ENCODE results near the gene PLA2G4E.

Gene PLA2G4E

DNA sequence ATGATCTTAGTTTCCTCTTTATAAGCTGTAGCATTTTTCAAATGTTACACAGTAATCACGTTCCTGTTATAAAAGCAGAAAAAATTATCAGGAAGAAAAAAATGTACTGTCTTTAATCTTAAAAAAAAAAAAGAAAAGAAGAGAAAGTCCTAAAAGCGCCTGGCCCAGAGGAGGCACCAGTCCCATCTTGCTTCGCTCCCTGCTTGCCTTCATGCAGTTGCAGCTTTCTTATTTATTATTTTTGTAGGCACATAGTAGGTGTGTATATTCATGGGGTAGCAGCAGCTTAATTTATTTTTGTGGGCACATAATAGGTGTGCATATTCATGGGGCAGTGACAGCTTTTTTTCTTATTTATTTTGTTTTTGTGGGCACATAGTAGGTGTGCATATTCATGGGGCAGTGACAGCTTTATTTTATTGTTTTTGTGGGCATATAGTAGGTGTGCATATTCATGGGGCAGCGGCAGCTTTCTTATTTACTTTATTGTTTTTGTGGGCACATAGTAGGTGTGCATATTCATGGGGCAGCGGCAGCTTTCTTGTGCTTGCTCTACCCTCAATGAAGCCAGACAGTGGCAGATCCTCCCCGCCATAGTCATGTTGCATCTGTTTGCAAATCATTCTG is 43.0 kb downstream of the PLA2G4E start:
- DNase-seq (ENCODE audit: low read depth), result no peak

GRCh38 chr15:41975669-41976068 is 45.2 kb downstream of the PLA2G4E start:
- no peak for DNase-seq (ENCODE audit: low read depth)

DNA sequence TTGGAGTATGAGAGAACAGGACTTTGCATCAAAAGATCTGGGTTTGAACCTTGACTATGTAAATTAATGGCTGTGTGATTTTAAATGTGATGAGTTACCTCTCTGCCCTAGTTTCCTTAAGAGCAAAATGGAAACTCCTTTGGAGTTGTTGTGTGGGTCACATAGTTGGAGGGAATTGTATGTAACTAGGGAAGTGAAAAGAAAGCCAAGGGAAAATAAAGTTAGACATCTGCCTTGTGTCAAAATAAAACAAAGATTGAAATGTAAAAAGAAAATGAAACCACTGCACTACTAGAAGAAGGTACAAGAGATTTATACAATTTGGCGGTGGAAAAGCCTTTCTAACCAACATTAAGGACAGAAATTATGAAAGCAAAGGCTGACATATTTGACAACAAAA is 46.8 kb downstream of the PLA2G4E start:
- no peak for DNase-seq (ENCODE audit: low read depth)

DNA sequence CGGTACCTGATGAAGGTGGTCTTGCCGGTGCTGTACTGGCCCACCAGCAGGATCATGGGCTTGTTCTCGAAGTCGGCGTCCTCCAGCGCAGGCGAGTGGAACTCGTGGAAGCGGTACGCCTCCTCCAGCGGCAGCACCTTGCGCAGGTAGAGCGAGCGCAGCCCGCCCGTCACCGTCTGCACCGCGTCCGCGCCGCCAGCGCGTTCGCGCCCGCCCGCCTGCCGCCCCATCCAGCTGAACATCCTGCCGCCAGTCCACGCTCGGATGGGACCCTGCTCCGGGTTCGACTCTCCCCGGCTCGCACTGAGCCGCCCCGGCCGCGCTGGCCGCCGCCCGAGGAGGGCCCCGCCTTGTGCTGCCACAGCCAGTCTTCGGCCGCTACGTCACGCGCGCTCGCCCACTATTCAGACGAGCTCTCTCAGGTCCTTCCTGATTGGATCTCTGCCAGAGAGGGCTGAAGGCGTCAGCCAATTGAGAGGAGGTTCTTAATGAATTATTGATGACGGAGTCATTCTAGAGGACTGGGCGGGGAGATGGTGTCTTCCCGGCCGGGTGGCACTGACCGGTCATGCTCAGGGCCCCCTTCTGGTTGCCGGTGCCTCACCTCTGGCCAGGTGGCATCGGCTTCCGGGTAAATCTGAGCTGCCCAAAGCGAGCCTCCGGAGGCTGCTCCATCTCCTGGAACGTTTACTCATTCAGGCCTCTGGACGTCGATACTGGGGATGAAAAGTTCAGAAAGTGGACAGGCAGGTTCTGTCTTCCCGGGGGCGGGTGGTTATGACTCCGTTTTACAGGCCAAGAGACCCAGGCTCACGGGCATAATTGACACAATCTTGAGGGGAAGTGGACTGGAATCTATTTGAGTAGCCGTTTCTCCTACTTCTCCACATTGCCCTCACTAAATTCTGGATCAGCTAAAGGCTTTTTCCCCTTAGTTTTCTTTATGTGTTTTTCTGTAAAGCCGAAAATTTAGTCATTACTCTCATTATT is 48.3 kb downstream of the PLA2G4E start, which contains the start of gene EHD4:
Gene EHD4, minus strand, starts transcription at position 305 of the 990 bp plus-strand sequence. Its CDS starts 63 bp downstream, at position 242.
- peak; percentile 100 for DNase-seq (ENCODE audit: low read depth)

DNA sequence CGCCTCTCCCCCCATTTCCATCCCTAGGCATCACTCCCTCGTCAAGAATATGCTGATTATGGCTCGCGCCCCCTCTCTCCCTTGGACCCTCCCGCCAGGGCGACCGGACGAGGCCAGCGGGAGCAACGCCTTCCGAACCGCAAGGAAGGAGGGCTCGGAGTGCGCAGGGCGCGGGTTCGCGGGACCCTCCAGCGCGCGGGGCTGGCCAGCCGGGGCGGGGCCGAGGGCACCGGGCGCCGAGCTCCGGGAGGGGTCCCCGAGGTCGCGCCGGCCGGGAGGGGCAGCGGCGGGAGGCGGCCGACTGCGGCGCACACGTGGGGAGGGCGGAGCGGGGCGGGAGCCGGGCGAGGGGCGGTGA is 49.0 kb downstream of the PLA2G4E start:
- DNase-seq (ENCODE audit: low read depth), result no peak

DNA sequence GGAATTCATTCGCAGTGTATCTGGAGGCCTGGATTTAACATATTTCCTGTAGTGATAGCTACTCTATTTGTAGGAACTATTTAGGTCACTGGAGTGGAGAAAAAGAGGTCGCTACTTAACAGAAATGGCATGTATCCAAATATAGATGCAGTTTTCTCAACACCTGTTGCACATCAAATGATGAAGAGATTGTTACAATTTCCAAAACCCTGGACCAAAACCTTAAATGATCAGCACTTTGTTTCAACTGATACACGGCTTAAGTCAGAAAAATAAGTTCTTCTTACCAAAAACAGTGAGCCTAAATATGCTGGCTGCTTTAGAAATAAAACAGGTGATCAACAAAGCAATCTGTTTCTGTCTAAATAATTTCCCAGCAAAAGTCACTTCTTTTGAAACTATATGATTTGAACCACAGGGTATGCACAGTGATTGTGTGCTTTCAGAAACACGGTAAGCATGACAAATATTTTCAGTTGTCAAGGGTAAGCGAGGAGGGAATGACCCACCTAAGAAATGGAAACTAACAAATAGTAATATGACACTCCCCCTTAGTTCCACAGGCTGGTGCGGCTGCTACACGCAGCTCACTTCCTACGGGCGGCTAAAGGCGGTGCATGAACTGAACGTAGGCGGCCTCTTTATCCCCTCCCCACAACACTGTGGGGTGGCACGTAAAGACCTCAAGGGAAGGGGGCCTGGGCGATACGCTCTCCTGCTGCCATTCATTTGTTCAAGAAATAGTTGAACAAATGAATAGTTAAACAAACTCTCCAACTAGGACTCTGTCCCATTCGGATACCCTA is 49.5 kb downstream of the PLA2G4E start:
- peak; percentile 85 for DNase-seq (ENCODE audit: low read depth)

DNA sequence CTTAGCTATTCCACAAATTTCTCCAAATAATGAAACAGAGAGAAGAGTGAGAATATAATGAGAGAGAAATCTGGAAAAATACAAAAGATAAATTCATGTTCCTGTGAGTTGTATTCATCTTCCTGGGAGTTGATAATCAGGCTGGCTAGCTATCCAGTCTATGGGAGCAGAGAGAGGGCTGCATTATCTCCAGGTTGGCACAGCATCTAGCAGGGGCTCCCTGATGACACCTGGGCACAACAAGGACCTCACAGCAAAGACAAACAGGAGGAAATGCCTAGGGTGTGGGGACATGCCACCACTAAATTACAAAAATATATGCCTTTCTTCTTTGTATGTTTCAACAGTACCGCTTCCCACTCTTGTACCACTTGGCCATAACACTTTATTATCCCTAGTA is 50.4 kb downstream of the PLA2G4E start:
- DNase-seq (ENCODE audit: low read depth), result no peak

GRCh38 chr15:41969851-41970431 is 50.9 kb downstream of the PLA2G4E start:
- DNase-seq (ENCODE audit: low read depth), result no peak

DNA sequence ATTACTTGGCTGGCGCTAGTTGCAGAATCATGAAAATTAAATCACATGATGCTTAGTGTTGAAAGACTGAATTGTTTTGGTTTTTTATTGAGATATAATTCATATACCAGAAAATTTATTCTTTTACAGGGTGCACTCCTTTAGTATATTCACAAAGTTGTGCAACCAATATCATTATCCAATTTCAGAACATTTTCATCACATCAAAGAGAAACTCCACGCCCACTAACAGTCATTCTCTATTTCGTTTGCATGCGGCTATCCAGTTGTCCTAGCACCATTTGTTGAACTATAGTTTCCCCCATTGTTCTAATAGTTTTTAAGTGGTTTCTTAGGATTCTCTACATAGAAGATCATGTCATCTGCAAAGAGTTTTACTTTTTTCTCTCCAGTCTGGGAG is 52.1 kb downstream of the PLA2G4E start:
- DNase-seq (ENCODE audit: low read depth), result no peak

DNA sequence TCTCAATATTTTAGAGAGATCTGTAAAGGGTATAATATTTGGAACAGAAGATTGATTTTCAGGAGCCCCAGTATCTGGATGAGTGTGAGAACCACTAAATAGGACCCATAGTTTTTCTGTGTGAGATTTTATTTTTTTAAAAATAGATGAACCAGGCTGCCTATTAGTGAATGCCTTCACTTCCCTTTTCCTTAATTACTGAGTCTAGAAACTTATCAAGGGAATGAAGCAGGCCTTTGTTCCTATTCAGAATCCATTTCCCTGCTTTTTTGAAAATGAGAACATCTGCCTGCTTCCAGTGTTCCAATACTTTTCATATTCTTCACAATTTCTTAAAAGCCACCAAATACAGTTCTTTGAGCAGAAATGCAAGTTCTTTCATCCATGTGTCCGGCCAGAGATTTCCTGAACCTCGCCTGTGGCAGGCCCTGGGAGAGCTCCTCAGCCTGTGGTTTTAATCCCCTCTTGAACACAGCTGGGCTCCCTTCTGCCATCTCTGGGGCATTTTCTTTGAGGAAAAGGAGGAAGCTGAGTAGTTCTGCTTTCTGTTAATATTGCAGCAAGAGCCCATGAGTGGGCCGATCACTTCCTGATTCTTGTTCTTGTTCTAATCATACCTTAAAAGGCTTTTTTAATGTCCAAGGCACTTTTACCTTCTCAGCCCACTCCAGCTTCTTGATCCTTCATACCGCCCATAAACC is 53.2 kb downstream of the PLA2G4E start:
- peak; percentile 49 for DNase-seq (ENCODE audit: low read depth)

DNA sequence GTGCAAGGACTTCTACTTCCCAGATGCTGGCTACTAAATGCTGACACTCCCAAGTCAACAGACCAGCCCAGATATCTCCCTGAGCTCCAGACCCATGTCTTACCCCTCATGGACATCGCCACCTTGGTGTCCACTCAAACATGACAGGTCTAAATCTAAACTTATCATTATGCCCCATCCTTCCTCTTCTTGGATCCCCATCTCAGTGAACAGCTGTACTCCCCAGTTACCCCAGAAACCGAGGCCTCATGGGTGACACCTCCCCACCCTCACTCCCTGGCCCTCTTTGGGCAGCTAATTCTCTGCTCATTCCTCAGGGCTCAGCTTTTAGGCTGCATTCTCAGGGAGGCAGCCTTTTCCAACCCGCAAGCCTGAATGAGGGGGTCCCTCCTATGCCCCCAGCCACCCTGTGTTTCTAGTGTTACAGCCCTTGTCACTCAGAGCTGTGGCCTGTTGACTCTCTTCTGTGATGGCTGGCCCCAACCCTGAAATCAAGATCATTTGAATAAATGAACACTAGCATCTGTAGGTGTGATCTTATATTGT is 53.8 kb downstream of the PLA2G4E start:
- no peak for DNase-seq (ENCODE audit: low read depth)

- no peak for DNase-seq (ENCODE audit: low read depth)
Measured at GRCh38 chr15:41966414-41966812, 54.4 kb downstream of the PLA2G4E start.

DNA sequence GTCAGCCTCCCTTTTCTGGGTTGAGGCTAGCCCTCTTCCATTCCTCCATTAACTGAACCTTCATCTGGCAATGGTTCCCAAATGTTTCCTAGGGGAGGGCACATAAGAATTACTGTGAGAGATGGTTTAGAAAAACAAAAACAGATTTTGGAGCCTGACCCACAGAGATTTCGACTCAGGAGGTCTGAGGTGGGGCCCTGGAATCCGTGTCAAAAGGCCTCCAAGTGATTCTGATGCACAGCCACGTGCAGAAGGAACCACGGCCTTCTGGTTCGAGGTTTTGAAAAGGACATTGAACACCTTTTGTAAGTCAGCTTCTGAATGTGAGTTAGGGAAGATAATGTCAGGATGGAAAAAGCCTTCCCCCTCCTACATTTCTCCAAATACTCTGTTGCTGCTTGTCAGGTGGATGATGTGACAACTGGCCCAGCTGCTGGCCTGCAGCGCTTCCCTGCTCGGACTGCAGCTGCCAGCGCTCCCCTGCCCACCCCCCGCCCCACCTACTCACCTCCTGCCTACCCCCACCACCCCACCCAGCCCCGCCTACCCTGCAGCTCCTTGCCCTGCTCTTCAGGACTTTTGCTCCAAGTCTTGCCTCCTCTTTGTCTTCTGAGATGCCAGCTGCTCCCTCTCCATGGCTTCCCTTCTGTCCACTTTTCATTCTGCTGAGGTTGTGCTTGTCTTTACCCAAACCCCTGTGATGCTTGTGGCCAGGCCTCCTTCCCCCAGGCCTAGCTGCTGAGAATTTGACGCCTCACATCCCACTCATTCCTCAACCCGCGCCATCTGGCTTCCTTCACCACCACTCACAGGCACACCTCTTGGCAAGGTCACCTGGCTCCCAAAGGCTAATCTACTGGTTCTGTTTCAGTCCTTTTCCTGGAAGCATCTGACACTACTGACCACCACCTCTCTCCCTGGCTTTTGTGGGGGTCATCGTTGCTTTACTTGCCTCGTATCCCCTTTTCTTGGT is 55.1 kb downstream of the PLA2G4E start:
- no peak for DNase-seq (ENCODE audit: low read depth)

GRCh38 chr15:41961595-41962202 is 59.1 kb downstream of the PLA2G4E start:
- no peak for DNase-seq (ENCODE audit: low read depth)

- peak; percentile 42 for DNase-seq (ENCODE audit: low read depth)
Measured at GRCh38 chr15:41961001-41961518, 59.8 kb downstream of the PLA2G4E start.

- DNase-seq (ENCODE audit: low read depth), result no peak
Measured at GRCh38 chr15:41958002-41958420, 62.8 kb downstream of the PLA2G4E start.

DNA sequence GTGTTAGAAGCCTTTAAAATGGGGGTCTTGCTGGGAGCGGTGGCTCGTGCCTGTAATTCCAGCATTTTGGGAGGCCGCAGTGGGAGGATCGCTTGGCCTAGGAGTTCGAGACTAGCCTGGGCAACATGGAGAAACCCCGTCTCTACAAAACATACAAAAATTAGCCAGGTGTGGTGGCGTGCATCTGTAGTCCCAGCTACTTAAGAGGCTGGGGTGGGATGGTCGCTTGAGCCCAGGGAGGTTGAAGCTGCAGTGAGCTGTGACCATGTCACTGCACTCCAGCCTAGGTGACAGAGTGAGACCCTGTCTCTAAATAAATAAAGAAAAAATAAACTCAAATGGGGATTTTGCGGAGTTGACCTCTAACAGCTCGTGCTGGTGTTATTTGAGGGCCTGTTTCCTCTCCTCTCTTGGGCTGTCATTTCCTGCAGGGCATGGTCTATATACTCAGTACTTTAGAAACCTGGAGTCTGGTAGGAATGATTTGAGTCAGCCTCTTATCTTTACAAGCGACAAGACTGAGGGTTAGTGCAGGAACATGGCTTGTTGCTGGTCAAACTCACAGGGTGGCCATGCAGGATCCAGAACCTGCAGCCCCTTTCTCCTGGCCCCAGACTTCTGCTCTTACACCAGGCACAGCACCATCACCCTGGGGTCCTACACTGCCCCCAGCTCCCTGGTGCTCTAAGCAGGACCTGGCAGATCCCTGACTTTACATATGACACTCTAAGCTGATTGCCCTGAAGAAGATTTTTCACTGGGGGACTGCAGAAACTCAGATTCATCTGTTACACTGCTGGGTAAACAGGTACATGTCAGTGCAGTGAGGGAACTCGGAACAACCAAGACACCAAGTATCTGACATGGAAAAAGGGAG is 63.6 kb downstream of the PLA2G4E start:
- DNase-seq (ENCODE audit: low read depth), result no peak

Data from iris pigment epithelial cell (primary cell).